ENCODE measurements around the gene PIK3C2G.
"Not testable (repeated sequence)": the region's sequence is repeated elsewhere in the genome, so short reads cannot be mapped to it uniquely, and the experiment has no call there.

The PIK3C2G gene

GRCh38 chr12:18261273-18261672 is at the start of gene PIK3C2G:
Gene PIK3C2G (plus strand): TSS chr12:18261518. CDS start chr12:18282082, 20,564 bp downstream.
- H3K27me3 ChIP-seq (ENCODE audit: insufficient read depth, low read length) = no peaks in the 10 kb centered on the region
- H3K4me1 ChIP-seq (ENCODE audit: insufficient read depth, low read length) = 0 out of 2 replicates have a peak, but pooled peaks cover 2% of the 10 kb centered on the region
- H3K9ac ChIP-seq (ENCODE audit: low read depth, low read length) = no peak within 1 kb of the TSS
- H3K9me3 ChIP-seq (ENCODE audit: insufficient read depth, low read depth, low read length) = no peaks in the 10 kb centered on the region
- no peak within 1 kb of the TSS for H3K27ac ChIP-seq (ENCODE audit: low read length)
- H3K4me3 ChIP-seq (ENCODE audit: low read length) = no peak within 1 kb of the TSS
- no peaks in the 10 kb centered on the region for H3K36me3 ChIP-seq (ENCODE audit: insufficient read depth, low read depth, low read length)

- H3K4me3 ChIP-seq (ENCODE audit: low read length) = no peak overlapping the region
- H3K27ac ChIP-seq (ENCODE audit: low read length) = no peak overlapping the region
- H3K36me3 ChIP-seq (ENCODE audit: insufficient read depth, low read depth, low read length) = no peaks in the 10 kb centered on the region
- no peaks in the 10 kb centered on the region for H3K27me3 ChIP-seq (ENCODE audit: insufficient read depth, low read length)
- no peak overlapping the region for H3K9ac ChIP-seq (ENCODE audit: low read depth, low read length)
- no peaks in the 10 kb centered on the region for H3K9me3 ChIP-seq (ENCODE audit: insufficient read depth, low read depth, low read length)
- H3K4me1 ChIP-seq (ENCODE audit: insufficient read depth, low read length) = no peaks in the 10 kb centered on the region
These were observed 43.4 kb upstream of the PIK3C2G start for GRCh38 chr12:18217966-18218365.

GRCh38 chr12:18221726-18222125 is 39.6 kb upstream of the PIK3C2G start:
- Histone ChIP-seq H3K27me3 (ENCODE audit: insufficient read depth, low read length) (no peaks in the 10 kb centered on the region), H3K4me3 (ENCODE audit: low read length) (no peak overlapping the region), H3K9me3 (ENCODE audit: insufficient read depth, low read depth, low read length) (no peaks in the 10 kb centered on the region), H3K36me3 (ENCODE audit: insufficient read depth, low read depth, low read length) (no peaks in the 10 kb centered on the region), H3K9ac (ENCODE audit: low read depth, low read length) (no peak overlapping the region), H3K4me1 (ENCODE audit: insufficient read depth, low read length) (peaks cover 3% of the 10 kb centered on the region; the same call in 1 of the 2 replicates), H3K27ac (ENCODE audit: low read length) (no peak overlapping the region)

GRCh38 chr12:18222699-18223098 is 38.6 kb upstream of the PIK3C2G start:
- Histone ChIP-seq H3K4me1 (ENCODE audit: insufficient read depth, low read length) (peaks cover 3% of the 10 kb centered on the region; the same call in 1 of the 2 replicates), H3K9ac (ENCODE audit: low read depth, low read length) (no peak overlapping the region), H3K27me3 (ENCODE audit: insufficient read depth, low read length) (no peaks in the 10 kb centered on the region), H3K36me3 (ENCODE audit: insufficient read depth, low read depth, low read length) (no peaks in the 10 kb centered on the region), H3K27ac (ENCODE audit: low read length) (no peak overlapping the region), H3K4me3 (ENCODE audit: low read length) (no peak overlapping the region), H3K9me3 (ENCODE audit: insufficient read depth, low read depth, low read length) (no peaks in the 10 kb centered on the region)

- H3K36me3 ChIP-seq (ENCODE audit: insufficient read depth, low read depth, low read length) = no peaks in the 10 kb centered on the region
- H3K4me3 ChIP-seq (ENCODE audit: low read length) = no peak overlapping the region
- no peaks in the 10 kb centered on the region for H3K27me3 ChIP-seq (ENCODE audit: insufficient read depth, low read length)
- H3K27ac ChIP-seq (ENCODE audit: low read length) = no peak overlapping the region
- no peak overlapping the region for H3K9ac ChIP-seq (ENCODE audit: low read depth, low read length)
- no peaks in the 10 kb centered on the region for H3K9me3 ChIP-seq (ENCODE audit: insufficient read depth, low read depth, low read length)
- H3K4me1 ChIP-seq (ENCODE audit: insufficient read depth, low read length) = peaks cover 3% of the 10 kb centered on the region; the same call in 1 of the 2 replicates
These were observed 36.6 kb upstream of the PIK3C2G start for GRCh38 chr12:18224745-18225144.

- H3K27me3 ChIP-seq (ENCODE audit: insufficient read depth, low read length) = no peaks in the 10 kb centered on the region
- no peak overlapping the region for H3K27ac ChIP-seq (ENCODE audit: low read length)
- H3K36me3 ChIP-seq (ENCODE audit: insufficient read depth, low read depth, low read length) = no peaks in the 10 kb centered on the region
- 0 out of 2 replicates have a peak, but pooled peaks cover 6% of the 10 kb centered on the region for H3K4me1 ChIP-seq (ENCODE audit: insufficient read depth, low read length)
- H3K4me3 ChIP-seq (ENCODE audit: low read length) = no peak overlapping the region
- peaks cover 9% of the 10 kb centered on the region for H3K9me3 ChIP-seq (ENCODE audit: insufficient read depth, low read depth, low read length)
- H3K9ac ChIP-seq (ENCODE audit: low read depth, low read length) = no peak overlapping the region
These were observed 21.8 kb upstream of the PIK3C2G start for GRCh38 chr12:18239526-18239925.

- Histone ChIP-seq H3K27ac (ENCODE audit: low read length) (no peak overlapping the region), H3K36me3 (ENCODE audit: insufficient read depth, low read depth, low read length) (no peaks in the 10 kb centered on the region), H3K9me3 (ENCODE audit: insufficient read depth, low read depth, low read length) (no peaks in the 10 kb centered on the region), H3K4me1 (ENCODE audit: insufficient read depth, low read length) (0 out of 2 replicates have a peak, but pooled peaks cover 6% of the 10 kb centered on the region), H3K9ac (ENCODE audit: low read depth, low read length) (no peak overlapping the region), H3K4me3 (ENCODE audit: low read length) (no peak overlapping the region), H3K27me3 (ENCODE audit: insufficient read depth, low read length) (no peaks in the 10 kb centered on the region)
These were observed 18.8 kb upstream of the PIK3C2G start for GRCh38 chr12:18242380-18243089.

GRCh38 chr12:18243238-18243637 is 18.1 kb upstream of the PIK3C2G start:
- no peaks in the 10 kb centered on the region for H3K27me3 ChIP-seq (ENCODE audit: insufficient read depth, low read length)
- no peak overlapping the region for H3K9ac ChIP-seq (ENCODE audit: low read depth, low read length)
- no peaks in the 10 kb centered on the region for H3K9me3 ChIP-seq (ENCODE audit: insufficient read depth, low read depth, low read length)
- H3K4me1 ChIP-seq (ENCODE audit: insufficient read depth, low read length) = 0 out of 2 replicates have a peak, but pooled peaks cover 6% of the 10 kb centered on the region
- no peak overlapping the region for H3K4me3 ChIP-seq (ENCODE audit: low read length)
- H3K36me3 ChIP-seq (ENCODE audit: insufficient read depth, low read depth, low read length) = no peaks in the 10 kb centered on the region
- no peak overlapping the region for H3K27ac ChIP-seq (ENCODE audit: low read length)

- H3K27ac ChIP-seq (ENCODE audit: low read length) = no peak overlapping the region
- H3K9ac ChIP-seq (ENCODE audit: low read depth, low read length) = no peak overlapping the region
- H3K9me3 ChIP-seq (ENCODE audit: insufficient read depth, low read depth, low read length) = no peaks in the 10 kb centered on the region
- no peaks in the 10 kb centered on the region for H3K27me3 ChIP-seq (ENCODE audit: insufficient read depth, low read length)
- no peaks in the 10 kb centered on the region for H3K36me3 ChIP-seq (ENCODE audit: insufficient read depth, low read depth, low read length)
- peaks cover 12% of the 10 kb centered on the region; the same call in 1 of the 2 replicates for H3K4me1 ChIP-seq (ENCODE audit: insufficient read depth, low read length)
- H3K4me3 ChIP-seq (ENCODE audit: low read length) = no peak overlapping the region
These were observed 15.3 kb upstream of the PIK3C2G start for GRCh38 chr12:18246066-18246465.

GRCh38 chr12:18250313-18250916 is 10.9 kb upstream of the PIK3C2G start:
- Histone ChIP-seq H3K27ac (ENCODE audit: low read length) (no peak overlapping the region), H3K9me3 (ENCODE audit: insufficient read depth, low read depth, low read length) (no peaks in the 10 kb centered on the region), H3K4me1 (ENCODE audit: insufficient read depth, low read length) (peaks cover 6% of the 10 kb centered on the region; the same call in 1 of the 2 replicates), H3K27me3 (ENCODE audit: insufficient read depth, low read length) (no peaks in the 10 kb centered on the region), H3K36me3 (ENCODE audit: insufficient read depth, low read depth, low read length) (no peaks in the 10 kb centered on the region), H3K4me3 (ENCODE audit: low read length) (no peak overlapping the region), H3K9ac (ENCODE audit: low read depth, low read length) (no peak overlapping the region)

GRCh38 chr12:18254081-18254480 is 7.2 kb upstream of the PIK3C2G start:
- no peak overlapping the region for H3K4me3 ChIP-seq (ENCODE audit: low read length)
- H3K27ac ChIP-seq (ENCODE audit: low read length) = no peak overlapping the region
- no peaks in the 10 kb centered on the region for H3K36me3 ChIP-seq (ENCODE audit: insufficient read depth, low read depth, low read length)
- H3K9ac ChIP-seq (ENCODE audit: low read depth, low read length) = no peak overlapping the region
- H3K9me3 ChIP-seq (ENCODE audit: insufficient read depth, low read depth, low read length) = no peaks in the 10 kb centered on the region
- H3K27me3 ChIP-seq (ENCODE audit: insufficient read depth, low read length) = no peaks in the 10 kb centered on the region
- peaks cover 6% of the 10 kb centered on the region; the same call in 1 of the 2 replicates for H3K4me1 ChIP-seq (ENCODE audit: insufficient read depth, low read length)

- H3K27me3 ChIP-seq (ENCODE audit: insufficient read depth, low read length); H3K9me3 ChIP-seq (ENCODE audit: insufficient read depth, low read depth, low read length); H3K36me3 ChIP-seq (ENCODE audit: insufficient read depth, low read depth, low read length); H3K4me1 ChIP-seq (ENCODE audit: insufficient read depth, low read length); H3K4me3 ChIP-seq (ENCODE audit: low read length); H3K9ac ChIP-seq (ENCODE audit: low read depth, low read length); H3K27ac ChIP-seq (ENCODE audit: low read length): not testable (repeated sequence)
These were observed 6.3 kb upstream of the PIK3C2G start for GRCh38 chr12:18255004-18255403.

All from iPS-20b (cell line).